Measurements from ENCODE around the gene ALPK1. TPM values are rescaled to one million over a fixed set of nuclear protein-coding genes. Genes with fewer than 3 reads are reported as not detected.

ALPK1 gene
- polyA plus RNA-seq, 2 of the 4 experiments (the other 2 are of a cell fraction) = 3.5 to 15.9 TPM

- ChIA-PET POLR2A (interaction anchor here (0.7 kb wide), 1 partner anchor 12 kb away, joined by 3 read pairs; no protein-coding TSS in a partner anchor), CTCF (interaction anchor here (0.5 to 1.4 kb wide), 2 partner anchors 37 to 95 kb away, joined by 3 read pairs; no protein-coding TSS in a partner anchor)
- H3K4me2 ChIP-seq = peak overlapping the region; percentile 98
- DNase-seq (ENCODE audit: low read depth in 1 of 2, low spot score in 1 of 2) (peak in 1 of 2 experiments; percentile 10), ATAC-seq (peak in 1 of 2 experiments; percentile 51; a peak in 3 of 6 replicates), FAIRE-seq (no peak)
- TF ChIP-seq POLR2AphosphoS2 (conservative IDR thresholded peaks at IDR 0.05; ENCODE audit: low read length) (no peak), ELK1 (IDR thresholded peaks at IDR 0.05; ENCODE audit: low read depth, low read length) (no peak), ZSCAN20 (CRISPR knock-in tag; IDR thresholded peaks at IDR 0.05) (no peak), NFE2L2 (conservative IDR thresholded peaks at IDR 0.05; ENCODE audit: low read length) (no peak), GATA3 (IDR thresholded peaks at IDR 0.05; ENCODE audit: borderline replicate concordance) (no peak)
- 5% methylated on average over 15 of the region's 15 CpGs for WGBS (ENCODE audit: missing lambda C conversion rate)
- H3K9me3 ChIP-seq = no peaks in the 10 kb centered on the region
- H3K4me3 ChIP-seq = peak overlapping the region; percentile 77
- H3K27ac ChIP-seq = peak overlapping the region; percentile 84 to 97
- H3K4me1 ChIP-seq = peaks cover 5% of the 10 kb centered on the region; the same call in 1 of the 3 replicates
Observed at GRCh38 chr4:112284662-112285411, 12.3 kb upstream of the ALPK1 start.

GRCh38 chr4:112287258-112287989 is 9.7 kb upstream of the ALPK1 start:
- ChIA-PET CTCF (no interaction called here), POLR2A (interaction anchor here (1.0 kb wide), 1 partner anchor 9 kb away, joined by 3 read pairs; no protein-coding TSS in a partner anchor)
- DNase-seq (ENCODE audit: low read depth in 1 of 2, low spot score in 1 of 2) (no peak), ATAC-seq (no peak), FAIRE-seq (no peak)
- H3K4me3 ChIP-seq = no peak overlapping the region
- peaks cover 5% of the 10 kb centered on the region; the same call in 1 of the 3 replicates for H3K4me1 ChIP-seq
- TF ChIP-seq MAFK (IDR thresholded peaks at IDR 0.05; ENCODE audit: partially characterized antibody) = no peak
- TF ChIP-seq CBX8 (IDR thresholded peaks at IDR 0.05) = no peak
- no peak for TF ChIP-seq REST (IDR thresholded peaks at IDR 0.05)
- TF ChIP-seq CEBPB (IDR thresholded peaks at IDR 0.05) = no peak
- no peak for TF ChIP-seq ESRRA (IDR thresholded peaks at IDR 0.05; ENCODE audit: borderline replicate concordance, low read length)
- no peak for TF ChIP-seq HES2 (IDR thresholded peaks at IDR 0.05)
- no peak for TF ChIP-seq ZFP36 (IDR thresholded peaks at IDR 0.05; ENCODE audit: borderline replicate concordance, partially characterized antibody)
- no peak for TF ChIP-seq EHMT2 (IDR thresholded peaks at IDR 0.05; ENCODE audit: low read depth)
- TF ChIP-seq RAD21 (conservative IDR thresholded peaks at IDR 0.05 in 1 of 2, IDR thresholded peaks at IDR 0.05 in 1 of 2) = no peak
- no peak for TF ChIP-seq HEYL (CRISPR knock-in tag; IDR thresholded peaks at IDR 0.05)
- no peak for TF ChIP-seq FOSB (CRISPR knock-in tag; IDR thresholded peaks at IDR 0.05)
- no peak for TF ChIP-seq ZC3H11A (IDR thresholded peaks at IDR 0.05)
- 94% methylated on average over 8 of the region's 8 CpGs for WGBS (ENCODE audit: missing lambda C conversion rate)
- H3K9me3 ChIP-seq = no peaks in the 10 kb centered on the region
- no peak overlapping the region for H3K27ac ChIP-seq
- no peak overlapping the region for H3K4me2 ChIP-seq

Measured in A549 (cell line).